ENCODE data around the gene TRAPPC3L.

The TRAPPC3L gene

DNA sequence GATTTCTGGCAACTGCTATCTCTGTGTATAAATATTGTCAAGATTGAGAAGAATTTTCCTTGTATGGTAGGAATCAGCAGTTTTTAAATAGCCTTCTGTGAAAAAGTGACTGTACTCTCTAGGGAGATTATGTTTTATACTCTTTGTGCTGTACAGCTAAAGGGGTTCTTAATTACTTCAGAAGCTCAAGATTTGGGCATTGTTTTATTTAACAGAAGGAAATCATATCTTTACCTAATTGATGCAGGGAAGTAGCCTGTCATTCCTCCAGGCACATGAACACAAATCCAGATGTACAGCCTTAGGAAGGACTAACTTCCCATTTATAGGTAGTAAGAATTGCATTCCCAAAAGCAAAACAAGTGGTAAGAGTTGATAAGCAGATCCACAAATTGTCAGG, 32.8 kb downstream of the TRAPPC3L start:
- Histone ChIP-seq H4K20me1 (ENCODE audit: insufficient read depth, low read length) (no peaks in the 10 kb centered on the region), H3K79me2 (ENCODE audit: low read length) (no peaks in the 10 kb centered on the region), H3K27me3 (replicated peaks; ENCODE audit: insufficient read depth, low read length) (no peaks in the 10 kb centered on the region), H3K4me1 (ENCODE audit: low read length) (peaks cover 21% of the 10 kb centered on the region), H2AFZ (ENCODE audit: low read length) (peak overlapping the region; percentile 82), H3K9me2 (replicated peaks; ENCODE audit: insufficient read depth, low read length) (no peaks in the 10 kb centered on the region), H3K36me3 (replicated peaks; ENCODE audit: insufficient read depth, low read length) (no peaks in the 10 kb centered on the region), H3K9me3 (replicated peaks; ENCODE audit: insufficient read depth, low read length) (no peaks in the 10 kb centered on the region), H3K4me2 (ENCODE audit: low read depth, low read length) (peak overlapping the region; percentile 88), H3K9ac (ENCODE audit: low read length) (peak overlapping the region; percentile 60; the same call in 1 of the 2 replicates), H3F3A (ENCODE audit: insufficient read depth, low read length) (peaks cover 18% of the 10 kb centered on the region), H3K27ac (ENCODE audit: low read length) (peak overlapping the region; percentile 88; the same call in 1 of the 2 replicates), H3K4me3 (ENCODE audit: low read length) (peak overlapping the region; percentile 66)
- TF ChIP-seq EZH2phosphoT487 (IDR thresholded peaks at IDR 0.05; ENCODE audit: low read length), result no peak
- TF ChIP-seq EZH2 (optimal IDR thresholded peaks at IDR 0.05; ENCODE audit: low read depth, low read length), result no peak
- TF ChIP-seq, protein P1, sequence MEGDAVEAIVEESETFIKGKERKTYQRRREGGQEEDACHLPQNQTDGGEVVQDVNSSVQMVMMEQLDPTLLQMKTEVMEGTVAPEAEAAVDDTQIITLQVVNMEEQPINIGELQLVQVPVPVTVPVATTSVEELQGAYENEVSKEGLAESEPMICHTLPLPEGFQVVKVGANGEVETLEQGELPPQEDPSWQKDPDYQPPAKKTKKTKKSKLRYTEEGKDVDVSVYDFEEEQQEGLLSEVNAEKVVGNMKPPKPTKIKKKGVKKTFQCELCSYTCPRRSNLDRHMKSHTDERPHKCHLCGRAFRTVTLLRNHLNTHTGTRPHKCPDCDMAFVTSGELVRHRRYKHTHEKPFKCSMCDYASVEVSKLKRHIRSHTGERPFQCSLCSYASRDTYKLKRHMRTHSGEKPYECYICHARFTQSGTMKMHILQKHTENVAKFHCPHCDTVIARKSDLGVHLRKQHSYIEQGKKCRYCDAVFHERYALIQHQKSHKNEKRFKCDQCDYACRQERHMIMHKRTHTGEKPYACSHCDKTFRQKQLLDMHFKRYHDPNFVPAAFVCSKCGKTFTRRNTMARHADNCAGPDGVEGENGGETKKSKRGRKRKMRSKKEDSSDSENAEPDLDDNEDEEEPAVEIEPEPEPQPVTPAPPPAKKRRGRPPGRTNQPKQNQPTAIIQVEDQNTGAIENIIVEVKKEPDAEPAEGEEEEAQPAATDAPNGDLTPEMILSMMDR (IDR thresholded peaks at IDR 0.05; ENCODE audit: low read length), result no peak
- no peak for DNase-seq

DNA sequence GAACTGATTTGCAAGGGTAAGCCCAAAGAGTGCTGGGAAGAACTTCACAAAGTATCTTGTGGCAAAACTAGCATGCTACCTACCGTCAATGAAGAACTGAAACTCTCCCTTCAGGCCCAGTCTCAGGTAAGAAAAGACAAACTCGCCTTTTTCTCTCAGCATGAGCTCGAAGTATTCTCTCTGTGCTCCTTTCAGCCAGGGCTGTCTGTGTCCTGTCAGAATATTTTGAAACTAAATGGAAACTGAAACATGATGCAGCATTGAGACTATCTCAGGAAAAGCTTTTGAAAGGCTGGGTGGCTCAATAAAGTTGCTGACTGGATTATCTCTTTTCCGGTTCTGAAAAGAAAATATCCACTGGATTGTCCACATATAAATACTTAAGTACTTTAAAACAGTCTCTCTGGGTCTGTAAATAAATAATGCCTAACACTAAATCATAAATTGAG, 33.3 kb downstream of the TRAPPC3L start:
- H3K9me3 ChIP-seq (replicated peaks; ENCODE audit: insufficient read depth, low read length), result no peaks in the 10 kb centered on the region
- H3K9ac ChIP-seq (ENCODE audit: low read length), result peak overlapping the region; percentile 60
- H3K9me2 ChIP-seq (replicated peaks; ENCODE audit: insufficient read depth, low read length), result no peaks in the 10 kb centered on the region
- no peaks in the 10 kb centered on the region for H4K20me1 ChIP-seq (ENCODE audit: insufficient read depth, low read length)
- peaks cover 18% of the 10 kb centered on the region for H3F3A ChIP-seq (ENCODE audit: insufficient read depth, low read length)
- no peaks in the 10 kb centered on the region for H3K36me3 ChIP-seq (replicated peaks; ENCODE audit: insufficient read depth, low read length)
- H3K4me1 ChIP-seq (ENCODE audit: low read length), result peaks cover 21% of the 10 kb centered on the region
- H3K4me3 ChIP-seq (ENCODE audit: low read length), result peak overlapping the region; percentile 66
- peak overlapping the region; percentile 88 for H3K27ac ChIP-seq (ENCODE audit: low read length)
- DNase-seq, result peak; percentile 81
- H3K79me2 ChIP-seq (ENCODE audit: low read length), result no peaks in the 10 kb centered on the region
- H3K27me3 ChIP-seq (replicated peaks; ENCODE audit: insufficient read depth, low read length), result no peaks in the 10 kb centered on the region
- peak overlapping the region; percentile 88 for H3K4me2 ChIP-seq (ENCODE audit: low read depth, low read length)
- peak overlapping the region; percentile 82 for H2AFZ ChIP-seq (ENCODE audit: low read length)
- TF ChIP-seq, protein P1 (IDR thresholded peaks at IDR 0.05; ENCODE audit: low read length), result no peak
- TF ChIP-seq EZH2 (optimal IDR thresholded peaks at IDR 0.05; ENCODE audit: low read depth, low read length) (no peak), EZH2phosphoT487 (IDR thresholded peaks at IDR 0.05; ENCODE audit: low read length) (no peak)

DNA sequence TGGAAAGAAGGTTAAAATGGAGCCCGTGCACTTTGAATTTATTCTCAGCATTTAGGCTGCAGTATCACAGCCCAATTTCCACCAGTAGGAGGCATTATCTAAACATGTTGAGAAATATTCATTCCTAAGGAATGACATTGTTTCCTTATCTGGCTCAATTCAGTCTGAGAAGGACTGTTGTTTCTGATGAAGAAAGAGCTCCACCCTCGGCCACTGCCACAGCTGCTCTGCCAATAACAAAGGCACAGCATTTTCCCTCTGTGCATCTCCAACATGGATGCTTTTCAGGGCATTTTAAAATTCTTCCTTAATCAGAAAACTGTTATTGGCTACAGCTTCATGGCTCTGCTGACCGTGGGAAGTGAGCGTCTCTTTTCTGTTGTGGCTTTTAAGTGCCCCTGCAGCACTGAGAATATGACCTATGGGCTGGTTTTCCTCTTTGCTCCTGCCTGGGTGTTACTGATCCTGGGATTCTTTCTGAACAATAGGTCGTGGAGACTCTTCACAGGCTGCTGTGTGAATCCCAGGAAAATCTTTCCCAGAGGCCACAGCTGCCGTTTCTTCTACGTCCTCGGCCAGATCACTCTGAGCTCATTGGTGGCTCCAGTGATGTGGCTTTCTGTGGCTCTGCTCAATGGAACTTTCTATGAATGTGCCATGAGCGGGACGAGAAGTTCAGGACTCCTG, 33.9 kb downstream of the TRAPPC3L start, which contains the start of gene CALHM5:
Gene CALHM5, plus strand, starts transcription at position 216 of the 687 bp plus-strand sequence. Its CDS starts 58 bp downstream, at position 274.
- H3K79me2 ChIP-seq (ENCODE audit: low read length), result no peaks in the 10 kb centered on the region
- no peaks in the 10 kb centered on the region for H3K36me3 ChIP-seq (replicated peaks; ENCODE audit: insufficient read depth, low read length)
- no peaks in the 10 kb centered on the region for H3K9me3 ChIP-seq (replicated peaks; ENCODE audit: insufficient read depth, low read length)
- peak within 1 kb of the TSS; percentile 88 for H3K4me2 ChIP-seq (ENCODE audit: low read depth, low read length)
- no peak for TF ChIP-seq EZH2 (optimal IDR thresholded peaks at IDR 0.05; ENCODE audit: low read depth, low read length)
- TF ChIP-seq, protein P1 (IDR thresholded peaks at IDR 0.05; ENCODE audit: low read length), result peak; percentile 60
- peak within 1 kb of the TSS; percentile 60 for H3K9ac ChIP-seq (ENCODE audit: low read length)
- peaks cover 21% of the 10 kb centered on the region for H3K4me1 ChIP-seq (ENCODE audit: low read length)
- peak; percentile 61 for DNase-seq
- peaks cover 18% of the 10 kb centered on the region for H3F3A ChIP-seq (ENCODE audit: insufficient read depth, low read length)
- no peaks in the 10 kb centered on the region for H3K27me3 ChIP-seq (replicated peaks; ENCODE audit: insufficient read depth, low read length)
- H4K20me1 ChIP-seq (ENCODE audit: insufficient read depth, low read length), result no peaks in the 10 kb centered on the region
- H2AFZ ChIP-seq (ENCODE audit: low read length), result peak within 1 kb of the TSS; percentile 82
- no peaks in the 10 kb centered on the region for H3K9me2 ChIP-seq (replicated peaks; ENCODE audit: insufficient read depth, low read length)
- H3K27ac ChIP-seq (ENCODE audit: low read length), result peak within 1 kb of the TSS; percentile 88
- peak within 1 kb of the TSS; percentile 66 for H3K4me3 ChIP-seq (ENCODE audit: low read length)
